ENCODE measurements around the gene ALDH5A1.

- TF ChIP-seq CTCF (IDR thresholded peaks at IDR 0.05) (no peak), POLR2A (IDR thresholded peaks at IDR 0.05) (no peak), POLR2AphosphoS5 (IDR thresholded peaks at IDR 0.05) (no peak)
Observed at GRCh38 chr6:24469811-24470210, 25.0 kb upstream of the ALDH5A1 start.

All from transverse colon (tissue), 4 donors.